Measurements from ENCODE around the gene MAP3K20.

- TF ChIP-seq CTCF (IDR thresholded peaks at IDR 0.05 in 8 of 11, conservative IDR thresholded peaks at IDR 0.05 in 3 of 11) (no peak), POLR2A (IDR thresholded peaks at IDR 0.05) (no peak), POLR2AphosphoS5 (IDR thresholded peaks at IDR 0.05) (no peak)
These were observed 51.2 kb downstream of the MAP3K20 start for GRCh38 chr2:173126819-173127218.
